Measurements from ENCODE around the gene SEPTIN10.
"Not testable (repeated sequence)": the region's sequence is repeated elsewhere in the genome, so short reads cannot be mapped to it uniquely, and the experiment has no call there.

SEPTIN10 gene

DNA sequence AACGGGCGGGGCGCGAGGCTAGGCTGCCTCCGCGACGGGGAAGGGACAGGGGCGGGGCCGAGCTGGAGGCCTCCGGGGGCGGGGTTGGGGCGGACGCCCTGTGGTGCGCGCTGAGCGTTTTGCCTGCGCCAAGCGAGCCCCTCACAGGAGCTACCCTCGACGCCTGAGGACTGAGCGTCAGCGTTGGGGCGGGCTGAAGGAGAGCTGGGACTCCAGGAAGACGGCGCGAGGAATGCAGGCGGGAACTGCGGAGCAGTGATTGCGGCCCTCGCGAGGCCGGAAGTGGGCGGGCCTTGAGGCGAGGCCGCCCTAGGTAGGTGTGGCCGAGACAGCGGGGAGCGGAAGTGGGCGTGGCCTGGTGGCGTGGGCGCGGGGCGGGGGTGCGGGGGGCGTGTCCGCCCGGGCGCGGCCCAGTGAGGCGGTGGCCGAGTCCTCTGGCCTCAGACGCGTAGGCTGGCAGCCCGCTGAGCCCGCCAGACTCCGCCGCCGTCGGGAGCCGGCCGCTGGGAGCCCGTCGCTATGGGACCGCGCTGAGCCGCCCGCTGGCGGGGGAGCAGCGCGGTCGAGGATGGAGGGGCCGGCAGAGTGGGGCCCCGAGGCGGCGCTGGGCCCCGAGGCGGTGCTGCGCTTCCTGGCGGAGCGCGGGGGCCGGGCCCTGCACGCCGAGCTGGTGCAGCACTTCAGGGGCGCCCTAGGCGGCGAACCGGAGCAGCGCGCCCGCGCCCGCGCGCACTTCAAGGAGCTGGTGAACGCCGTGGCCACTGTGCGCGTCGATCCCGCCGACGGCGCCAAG is at the start of gene SEPTIN10, which contains the start of gene SOWAHC:
Gene SEPTIN10 (minus strand): TSS at position 45 of the 793 bp plus-strand sequence. CDS start 139 bp downstream, outside the sequence.
Gene SOWAHC (plus strand): TSS at position 443 of the 793 bp plus-strand sequence. CDS start 126 bp downstream, at position 569.
- peak; percentile 96 for DNase-seq (ENCODE audit: low spot score)

DNA sequence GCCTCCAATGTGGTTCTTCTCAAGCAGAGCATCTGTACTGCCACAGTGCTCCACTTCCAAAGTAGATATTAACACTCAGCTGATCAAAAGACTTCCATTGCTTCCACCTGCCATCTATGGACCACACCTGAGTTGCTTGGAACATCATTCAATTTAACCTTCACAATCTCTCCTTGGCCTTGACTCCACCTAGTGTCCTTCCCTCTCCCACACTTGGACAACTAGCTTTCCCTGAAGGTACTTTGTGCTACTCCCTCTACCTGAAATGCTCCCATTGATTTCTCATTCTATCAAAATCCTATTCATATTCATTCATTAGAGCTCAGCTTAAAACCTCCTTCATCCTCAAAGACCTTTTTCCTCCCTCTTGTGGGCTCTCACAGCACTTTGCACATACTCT is 49.1 kb upstream of the SEPTIN10 start:
- DNase-seq (ENCODE audit: low spot score): no peak

DNA sequence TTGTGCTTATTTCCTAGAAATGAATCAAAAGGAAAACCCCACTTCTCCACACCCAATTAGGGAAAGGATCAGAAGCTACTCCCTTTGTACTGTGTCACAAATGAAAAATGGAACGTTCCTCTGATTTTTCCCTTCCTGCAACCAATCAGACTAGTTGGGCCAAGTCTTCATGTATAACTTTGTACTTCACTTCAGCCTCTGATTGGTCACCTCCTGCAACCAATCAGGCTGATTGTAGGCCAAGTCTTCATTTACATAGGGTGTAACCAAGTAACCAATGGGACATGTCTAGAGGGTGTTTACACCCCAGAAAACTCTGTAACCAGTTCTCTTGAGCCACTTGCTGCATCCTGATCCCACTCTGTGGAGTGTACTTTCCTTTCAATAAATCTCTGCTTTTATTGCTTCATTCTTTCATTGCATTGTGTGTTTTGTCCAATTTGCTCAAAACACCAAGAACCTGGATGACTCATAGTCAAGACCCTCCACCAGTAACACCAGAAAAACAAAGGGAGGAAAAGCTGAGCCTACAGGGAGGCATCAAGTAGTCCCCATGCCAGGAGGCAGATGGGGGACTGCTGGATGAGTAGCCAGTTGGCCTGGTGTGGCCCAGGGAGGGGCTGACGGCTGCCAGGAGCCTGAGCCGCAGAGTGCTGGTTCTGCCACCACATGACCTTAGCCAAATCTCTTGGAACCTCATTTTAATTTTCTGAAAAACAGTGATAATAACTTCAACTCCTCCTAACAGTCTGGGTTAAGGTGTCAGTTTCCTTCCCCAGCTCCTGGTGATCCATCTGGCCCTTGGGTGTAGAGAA is 46.5 kb upstream of the SEPTIN10 start:
- DNase-seq (ENCODE audit: low spot score): no peak

- no peak for DNase-seq (ENCODE audit: low spot score)
Measured at GRCh38 chr2:109659396-109660045, 45.8 kb upstream of the SEPTIN10 start.

DNA sequence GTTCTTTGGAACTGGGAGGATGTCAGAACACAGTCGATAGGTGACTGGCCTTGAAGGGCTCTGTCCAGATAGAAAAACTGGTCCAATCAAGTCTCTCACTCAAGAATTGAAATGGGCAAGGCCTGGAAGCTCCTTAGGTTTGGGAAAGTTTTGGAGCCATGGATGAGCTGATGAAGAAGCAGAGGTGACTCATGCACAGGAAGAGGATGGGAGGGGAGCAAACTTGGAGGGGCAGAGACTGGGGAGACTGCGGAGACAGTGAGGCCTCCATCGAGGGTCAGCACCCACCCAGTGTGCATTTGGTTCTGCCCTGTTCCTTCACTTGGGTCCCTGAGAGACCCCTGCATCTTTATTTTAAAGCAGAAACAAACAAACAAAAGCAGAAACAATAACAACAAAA is 41.5 kb upstream of the SEPTIN10 start:
- DNase-seq (ENCODE audit: low spot score): no peak

DNA sequence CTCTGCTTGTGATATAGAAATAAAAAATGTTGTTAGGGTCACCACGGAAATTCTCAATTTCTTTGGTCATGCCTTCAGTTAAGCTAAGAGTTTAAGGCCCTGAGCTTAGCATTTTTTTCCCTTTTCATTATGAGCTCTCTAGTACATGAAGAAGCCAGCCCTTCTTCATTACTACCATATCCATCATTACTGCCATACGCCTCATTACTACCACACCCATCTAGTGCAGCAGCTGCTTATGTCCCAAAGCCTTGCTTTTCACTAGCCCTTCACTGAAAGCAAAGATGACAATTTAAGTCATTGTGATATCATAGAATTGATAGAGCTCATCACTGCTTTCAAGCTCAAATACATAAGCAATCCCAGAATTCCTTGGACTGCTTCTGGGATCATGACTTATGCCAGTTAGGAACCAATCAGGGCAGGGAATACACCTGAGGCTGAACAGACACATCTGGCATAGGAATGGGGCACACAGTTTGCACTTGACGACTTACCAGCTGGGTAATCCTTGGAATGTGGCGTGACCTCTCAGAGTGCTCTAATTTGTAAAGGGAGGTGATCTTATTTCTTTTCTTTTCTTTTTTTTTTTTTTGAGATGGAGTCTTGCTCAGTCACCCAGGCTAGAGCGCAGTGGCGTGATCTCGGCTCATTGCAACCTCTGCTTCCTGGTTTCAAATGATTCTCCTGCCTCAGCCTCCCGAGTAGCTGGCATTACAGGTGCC is 40.7 kb upstream of the SEPTIN10 start:
- DNase-seq (ENCODE audit: low spot score): no peak

GRCh38 chr2:109649736-109650695 is 36.2 kb upstream of the SEPTIN10 start:
- no peak for DNase-seq (ENCODE audit: low spot score)

DNA sequence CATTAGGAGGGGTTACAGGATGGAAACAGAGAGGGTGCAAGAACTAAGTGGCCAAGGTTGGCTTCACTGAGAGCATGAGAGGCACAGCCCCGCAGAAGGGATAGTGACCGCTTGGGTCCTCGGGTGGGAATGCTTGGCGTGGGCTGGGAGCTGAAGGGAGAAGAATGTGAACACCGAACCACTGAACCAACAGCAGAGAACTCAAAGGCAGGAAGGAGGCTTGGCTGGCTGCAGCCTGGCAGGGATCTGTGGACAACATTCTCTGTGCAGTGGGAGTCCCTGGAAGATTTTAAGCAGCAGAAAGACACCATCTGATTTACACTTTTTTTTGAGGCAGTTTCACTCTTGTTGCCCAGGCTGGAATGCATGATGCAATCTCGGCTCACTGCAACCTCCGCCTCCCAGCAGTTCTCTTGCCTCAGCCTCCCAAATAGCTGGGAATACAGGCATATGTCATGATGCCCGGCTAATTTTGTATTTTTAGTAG is 34.3 kb upstream of the SEPTIN10 start:
- DNase-seq (ENCODE audit: low spot score): no peak

DNA sequence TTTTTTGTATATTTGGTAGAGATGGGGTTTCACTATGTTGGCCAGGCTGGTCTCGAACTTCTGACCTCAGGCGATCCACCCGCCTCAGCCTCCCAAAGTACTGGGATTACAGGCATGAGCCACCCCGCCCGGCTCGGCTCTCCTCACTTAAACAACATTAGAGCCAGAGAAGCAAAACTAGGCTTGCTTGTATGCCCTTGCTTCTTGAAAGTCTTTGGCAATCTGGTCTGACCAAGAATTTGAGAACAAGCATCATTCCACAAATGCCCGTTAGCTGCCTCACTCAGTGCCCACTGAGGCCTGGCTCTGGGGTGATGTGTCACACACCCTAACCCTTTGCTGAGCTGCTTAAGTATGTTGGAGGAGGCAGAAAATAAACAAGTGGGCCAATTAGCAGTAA is 33.9 kb upstream of the SEPTIN10 start:
- DNase-seq (ENCODE audit: low spot score): no peak

- no peak for DNase-seq (ENCODE audit: low spot score)
Measured at GRCh38 chr2:109646961-109647360, 33.2 kb upstream of the SEPTIN10 start.

DNA sequence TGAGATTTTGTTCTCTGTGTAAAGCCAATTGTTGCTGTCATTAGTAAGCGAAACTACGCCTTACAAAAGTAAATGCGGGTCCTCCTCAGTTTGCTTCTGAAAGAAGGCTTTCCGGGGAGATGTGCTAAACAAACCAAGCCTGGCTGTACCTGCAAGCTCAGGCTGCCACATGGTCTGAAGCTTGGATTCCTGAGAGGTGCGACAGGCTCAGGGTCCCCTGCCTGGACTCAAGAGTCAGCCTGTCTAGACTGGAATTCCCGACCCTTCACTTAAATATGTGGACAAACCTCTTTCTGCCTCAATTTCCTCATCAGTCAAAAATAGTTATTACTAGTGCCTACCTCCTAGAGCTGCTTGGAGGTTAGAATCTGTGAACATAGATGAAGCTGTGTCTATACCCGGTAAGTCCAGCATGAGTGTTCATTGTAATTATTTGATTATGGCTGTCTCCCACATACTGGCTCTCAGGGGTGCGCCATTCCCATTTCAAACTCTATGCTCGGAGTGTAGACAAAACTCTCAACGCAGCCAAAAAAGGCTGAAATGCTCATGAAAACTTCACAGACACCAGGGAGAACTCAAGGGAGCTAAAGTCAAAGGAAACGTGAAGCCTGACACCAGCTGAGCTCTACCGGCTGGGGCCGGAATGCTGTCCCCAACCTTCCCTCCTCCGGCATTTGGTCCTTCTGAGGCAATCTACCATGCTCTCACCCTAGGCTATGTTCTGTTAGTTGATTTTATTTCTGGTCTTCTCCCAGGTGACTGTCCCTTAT is 31.8 kb upstream of the SEPTIN10 start:
- no peak for DNase-seq (ENCODE audit: low spot score)

DNA sequence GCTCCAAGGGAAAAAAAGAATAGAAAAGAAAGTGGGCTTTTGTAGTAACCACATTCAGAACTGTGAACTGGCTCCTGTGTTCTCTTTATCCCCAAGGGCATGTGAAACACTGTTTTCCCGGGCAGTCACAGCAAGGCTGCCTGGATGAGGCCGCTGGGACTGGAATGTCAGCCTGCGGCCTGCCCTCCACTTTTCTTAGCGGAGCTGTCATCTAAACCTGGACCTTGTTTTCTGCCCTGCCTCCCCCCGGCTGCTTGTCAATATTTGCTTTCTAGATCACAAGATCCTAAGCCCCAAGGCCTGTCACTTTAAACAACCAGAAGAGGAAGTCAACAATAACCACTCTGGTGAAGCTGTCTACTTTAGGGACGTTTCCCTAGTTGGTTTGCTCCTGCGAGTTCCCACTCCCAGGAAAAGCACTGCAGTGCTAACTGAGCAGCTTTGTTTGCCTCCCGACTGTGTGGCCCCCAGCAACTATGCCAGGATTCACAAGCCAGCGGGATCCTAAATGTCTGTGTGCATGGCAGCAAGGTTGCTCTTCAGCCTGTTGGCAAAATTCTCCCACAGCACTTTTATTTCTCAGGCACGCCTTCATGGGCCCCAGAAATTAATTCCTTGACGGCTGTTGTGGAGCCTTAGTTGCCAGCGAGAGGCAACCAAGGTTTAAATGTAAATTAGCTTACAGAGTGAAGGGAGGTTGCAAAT is 31.0 kb upstream of the SEPTIN10 start:
- no peak for DNase-seq (ENCODE audit: low spot score)

DNA sequence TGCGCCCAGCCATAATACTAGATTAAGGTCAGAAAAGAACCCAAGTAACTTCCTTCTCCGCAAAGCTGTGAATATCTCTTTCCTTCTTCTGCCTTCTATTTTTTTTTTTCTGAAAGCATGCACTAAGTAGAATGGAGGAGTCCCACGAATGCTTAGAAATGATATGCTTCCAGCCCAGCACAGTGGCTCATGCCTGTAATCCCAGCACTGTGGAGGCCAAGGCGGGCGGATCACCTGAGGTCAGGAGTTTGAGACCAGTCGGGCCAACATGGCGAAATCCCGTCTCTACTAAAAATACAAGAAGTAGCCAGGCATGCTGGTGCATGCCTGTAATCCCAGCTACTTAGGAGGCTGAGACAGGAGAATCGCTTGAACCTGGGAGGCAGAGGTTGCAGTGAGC is 26.2 kb upstream of the SEPTIN10 start:
- DNase-seq (ENCODE audit: low spot score): not testable (repeated sequence)

GRCh38 chr2:109638795-109639194 is 25.0 kb upstream of the SEPTIN10 start:
- DNase-seq (ENCODE audit: low spot score): no peak

GRCh38 chr2:109637749-109638570 is 24.2 kb upstream of the SEPTIN10 start:
- no peak for DNase-seq (ENCODE audit: low spot score)

DNA sequence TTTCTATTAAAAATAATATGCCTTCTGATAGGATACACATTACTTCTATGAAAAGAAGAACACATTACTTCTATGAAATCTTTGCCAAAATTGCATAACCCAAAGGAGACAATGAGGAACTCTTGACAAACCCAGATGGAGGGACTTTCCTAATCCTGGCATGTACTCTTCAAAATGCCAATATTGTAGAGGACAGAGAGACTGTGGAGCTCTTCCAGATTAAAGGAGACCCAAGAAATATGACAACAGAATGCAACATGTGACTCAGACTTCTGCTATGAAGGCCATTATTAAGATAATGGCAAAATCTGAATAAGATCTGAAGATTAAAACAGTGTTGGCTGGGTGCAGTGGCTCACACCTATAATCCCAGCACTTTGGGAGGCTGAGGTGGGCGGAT is 22.6 kb upstream of the SEPTIN10 start:
- DNase-seq (ENCODE audit: low spot score): no peak

- DNase-seq (ENCODE audit: low spot score): no peak
Measured at GRCh38 chr2:109635426-109636304, 21.9 kb upstream of the SEPTIN10 start.

All from D341Med (cell line).